ENCODE data around the gene SFI1. TPM values are rescaled to one million over a fixed set of nuclear protein-coding genes. Genes with fewer than 3 reads are reported as not detected.

The SFI1 gene
- total and polyA plus RNA-seq, 2 of the 8 experiments (the other 6 are each of a cell fraction or from before 2014, with no cell fraction given): 10.4 to 30.1 TPM

DNA sequence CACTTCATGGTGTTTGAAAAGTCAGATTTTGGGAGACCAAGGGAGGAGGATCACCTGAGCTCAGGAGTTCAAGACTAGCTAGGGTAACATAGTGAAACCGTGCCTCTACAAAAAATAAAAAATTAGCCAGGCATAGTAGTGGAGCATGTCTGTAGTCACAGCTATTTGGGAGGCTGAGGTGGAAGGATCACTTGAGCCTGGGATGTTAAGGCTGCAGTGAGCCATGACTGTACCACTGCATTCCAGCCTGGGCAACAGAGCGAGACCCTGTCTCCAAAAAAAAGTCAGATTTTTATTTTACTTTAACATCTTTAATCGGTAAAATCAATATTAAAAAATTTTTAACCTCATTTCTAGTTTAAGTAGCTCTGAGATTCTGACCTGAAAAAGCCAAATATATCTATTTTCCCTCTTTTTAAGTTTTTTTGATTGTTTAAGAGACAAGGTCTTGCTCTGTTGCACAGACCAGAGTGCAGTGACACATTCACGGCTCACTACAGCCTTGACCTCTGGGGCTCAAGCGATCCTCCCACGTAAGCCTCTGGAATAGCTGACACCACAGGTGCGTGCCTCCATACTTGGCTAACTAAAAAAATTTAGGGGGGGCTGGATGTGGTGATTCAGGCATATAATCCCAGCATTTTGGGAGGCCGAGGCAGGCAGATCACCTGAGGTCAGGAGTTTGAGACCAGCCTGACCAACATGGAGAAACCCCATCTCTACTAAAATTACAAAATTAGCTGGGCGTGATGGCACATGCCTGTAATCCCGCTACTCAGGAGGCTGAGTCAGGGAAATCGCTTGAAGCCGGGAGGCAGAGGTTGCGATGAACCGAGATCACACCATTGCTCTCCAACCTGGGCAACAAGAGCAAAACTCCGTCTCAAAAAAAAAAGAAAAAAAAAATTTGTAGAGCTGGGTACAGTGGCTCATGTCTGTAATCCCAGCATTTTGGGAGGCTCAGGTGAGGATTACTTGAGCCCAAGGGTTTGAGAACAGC lies 48.4 kb downstream of the SFI1 start:
- no peak for FAIRE-seq

More for the DNA sequence above, 48.4 kb downstream of the SFI1 start:
- H3K4me1 ChIP-seq (replicated peaks in 1 of 4; ENCODE audit: control insufficient read depth in 3 of 4, insufficient read depth in 4 of 4, low read length in 3 of 4): no peaks in the 10 kb centered on the region
- H2AK5ac ChIP-seq (ENCODE audit: low read depth, low read length): no peak overlapping the region
- H4K91ac ChIP-seq (replicated peaks; ENCODE audit: insufficient read length, low read length): no peak overlapping the region
- H3K4me3 ChIP-seq (ENCODE audit: extremely low read depth in 1 of 4, insufficient read depth in 2 of 4, low read depth in 3 of 4, low read length in 4 of 4): no peak overlapping the region
- ChIA-PET CTCF (ENCODE audit: partially characterized antibody) (interaction anchor here (0.6 to 4.0 kb wide), 4 partner anchors 11 to 887 kb away, joined by 3 to 28 read pairs (median 3); no protein-coding TSS in a partner anchor), POLR2A (ENCODE audit: partially characterized antibody) (interaction anchor here (0.8 to 2.0 kb wide), 2 partner anchors 14 to 17 kb away, joined by 3 to 4 read pairs; no protein-coding TSS in a partner anchor)
- H2BK120ac ChIP-seq (replicated peaks; ENCODE audit: low read depth, low read length): no peak overlapping the region
- H3K79me1 ChIP-seq (ENCODE audit: low read depth, low read length): no peaks in the 10 kb centered on the region
- WGBS, 2 experiments (ENCODE audit: extremely low coverage in 1 of 2, insufficient coverage in 1 of 2, insufficient read length in 1 of 2, insufficient replicate concordance in 2 of 2, low coverage in 1 of 2, low lambda C conversion rate in 2 of 2, missing lambda C conversion rate in 1 of 2): 92% methylated on average over 15 of the region's 15 CpGs; no CpG with 5 or more reads in 1 of the 2 experiments
- no peak overlapping the region; the same call in 1 of the 2 replicates for H4K8ac ChIP-seq (ENCODE audit: extremely low read depth, insufficient read depth, low read length)
- H4K5ac ChIP-seq (ENCODE audit: insufficient read length, low read depth, low read length): no peak overlapping the region
- H4K20me1 ChIP-seq (replicated peaks in 1 of 2; ENCODE audit: control insufficient read depth in 1 of 2, insufficient read depth in 2 of 2, low read length in 2 of 2): no peaks in the 10 kb centered on the region
- H3K14ac ChIP-seq (ENCODE audit: insufficient read length): no peak overlapping the region
- DNase-seq (ENCODE audit: low read depth in 1 of 2, low spot score in 2 of 2): no peak
- H3K23ac ChIP-seq (ENCODE audit: insufficient read length): no peak overlapping the region
- no peak overlapping the region for H2BK20ac ChIP-seq (ENCODE audit: low read length)
- H3K4me2 ChIP-seq (ENCODE audit: insufficient read depth in 1 of 2, low read depth in 2 of 2, low read length in 2 of 2): no peak overlapping the region
- no peaks in the 10 kb centered on the region for H3K23me2 ChIP-seq (ENCODE audit: low read depth, low read length)
- H2BK15ac ChIP-seq (ENCODE audit: low read length): no peak overlapping the region
- H2BK5ac ChIP-seq (ENCODE audit: low read depth, low read length): no peak overlapping the region
- H3K27me3 ChIP-seq (replicated peaks in 1 of 4; ENCODE audit: control insufficient read depth in 3 of 4, extremely low read depth in 1 of 4, insufficient read depth in 3 of 4, low read length in 3 of 4): no peaks in the 10 kb centered on the region
- H3K4ac ChIP-seq (replicated peaks; ENCODE audit: insufficient read length, low read depth, low read length): no peak overlapping the region
- no peak overlapping the region for H3K18ac ChIP-seq (ENCODE audit: extremely low read depth, low read length)
- H2AFZ ChIP-seq (ENCODE audit: low read length): no peak overlapping the region
- H3K36me3 ChIP-seq (ENCODE audit: control insufficient read depth in 2 of 4, insufficient read depth in 4 of 4, low read length in 3 of 4): 0 out of 8 replicates have a peak, but pooled peaks cover 0 to 3% (median 0%) of the 10 kb centered on the region in 4 experiments
- H3K56ac ChIP-seq (replicated peaks; ENCODE audit: insufficient read length, low read depth, low read length): no peak overlapping the region
- H3K9me3 ChIP-seq (ENCODE audit: insufficient read depth in 2 of 2, low read depth in 1 of 2, low read length in 1 of 2): no peaks in the 10 kb centered on the region
- H3K27ac ChIP-seq (ENCODE audit: low read depth, low read length): no peak overlapping the region
- H2BK12ac ChIP-seq (ENCODE audit: low read depth, low read length): no peak overlapping the region
- no peak overlapping the region for H3K9ac ChIP-seq (replicated peaks in 1 of 4; ENCODE audit: extremely low read depth in 1 of 4, low read depth in 3 of 4, low read length in 3 of 4)
- no peaks in the 10 kb centered on the region for H3K79me2 ChIP-seq (ENCODE audit: control insufficient read depth in 1 of 2, insufficient read depth in 2 of 2, low read length in 2 of 2)
